Measurements from ENCODE around the gene ACACB. TPM values are rescaled to one million over a fixed set of nuclear protein-coding genes. Genes with fewer than 3 reads are reported as not detected.

Gene ACACB
- total and polyA plus RNA-seq, 7 donors, result 5.3 to 295 (median 116) TPM

DNA sequence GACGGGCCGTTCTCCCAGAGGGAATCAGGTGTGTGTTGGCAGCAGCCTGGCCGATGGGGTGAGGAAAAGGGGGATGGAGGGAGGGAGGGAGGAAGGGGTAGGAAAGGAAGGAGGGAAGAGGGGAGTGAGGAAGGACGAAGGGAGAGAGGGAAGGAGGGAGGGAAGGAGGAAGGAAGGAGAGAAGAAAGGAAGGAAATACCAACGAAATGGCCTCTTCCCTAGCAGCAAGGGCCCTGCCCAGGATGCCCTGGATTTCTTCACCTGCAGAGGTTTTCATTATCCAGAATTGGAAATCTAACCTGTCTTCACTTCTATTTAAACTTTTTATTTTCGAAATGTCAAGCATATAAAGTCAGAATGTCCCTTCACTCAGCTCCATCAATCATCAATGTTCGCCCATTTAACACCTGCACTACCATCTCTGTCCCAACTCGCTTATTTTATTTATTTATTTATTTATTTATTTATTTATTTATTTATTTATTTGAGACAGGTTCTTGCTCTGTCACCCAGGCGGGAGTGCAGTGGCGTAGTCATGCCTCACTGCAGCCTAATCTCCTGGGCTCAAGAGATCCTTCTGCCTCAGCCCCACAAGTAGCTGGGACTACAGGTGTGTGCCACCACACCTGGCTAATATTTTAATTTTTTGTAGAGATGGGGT, 70.7 kb downstream of the ACACB start:
- H3K36me3 ChIP-seq, result peaks cover 61 to 100% (median 68%) of the 10 kb centered on the region in 4 donors
- H3K4me3 ChIP-seq, result no peak overlapping the region
- TF ChIP-seq, protein P1, sequence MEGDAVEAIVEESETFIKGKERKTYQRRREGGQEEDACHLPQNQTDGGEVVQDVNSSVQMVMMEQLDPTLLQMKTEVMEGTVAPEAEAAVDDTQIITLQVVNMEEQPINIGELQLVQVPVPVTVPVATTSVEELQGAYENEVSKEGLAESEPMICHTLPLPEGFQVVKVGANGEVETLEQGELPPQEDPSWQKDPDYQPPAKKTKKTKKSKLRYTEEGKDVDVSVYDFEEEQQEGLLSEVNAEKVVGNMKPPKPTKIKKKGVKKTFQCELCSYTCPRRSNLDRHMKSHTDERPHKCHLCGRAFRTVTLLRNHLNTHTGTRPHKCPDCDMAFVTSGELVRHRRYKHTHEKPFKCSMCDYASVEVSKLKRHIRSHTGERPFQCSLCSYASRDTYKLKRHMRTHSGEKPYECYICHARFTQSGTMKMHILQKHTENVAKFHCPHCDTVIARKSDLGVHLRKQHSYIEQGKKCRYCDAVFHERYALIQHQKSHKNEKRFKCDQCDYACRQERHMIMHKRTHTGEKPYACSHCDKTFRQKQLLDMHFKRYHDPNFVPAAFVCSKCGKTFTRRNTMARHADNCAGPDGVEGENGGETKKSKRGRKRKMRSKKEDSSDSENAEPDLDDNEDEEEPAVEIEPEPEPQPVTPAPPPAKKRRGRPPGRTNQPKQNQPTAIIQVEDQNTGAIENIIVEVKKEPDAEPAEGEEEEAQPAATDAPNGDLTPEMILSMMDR (IDR thresholded peaks at IDR 0.05), result no peak
- TF ChIP-seq POLR2AphosphoS5 (IDR thresholded peaks at IDR 0.05), result no peak
- no peak for TF ChIP-seq POLR2A (IDR thresholded peaks at IDR 0.05)
- TF ChIP-seq EP300 (IDR thresholded peaks at IDR 0.05), result no peak
- intact Hi-C loops (cut with DNase I), result no loop called here
- H3K4me1 ChIP-seq, result peaks cover 0 to 5% (median 0%) of the 10 kb centered on the region in 4 donors
- H3K27me3 ChIP-seq, result no peaks in the 10 kb centered on the region
- peak; percentile 45 for DNase-seq
- H3K9me3 ChIP-seq, result no peaks in the 10 kb centered on the region
- 87 to 93% methylated on average over 10 of the region's 10 CpGs for WGBS, 2 donors
- no peak overlapping the region for H3K27ac ChIP-seq

DNA sequence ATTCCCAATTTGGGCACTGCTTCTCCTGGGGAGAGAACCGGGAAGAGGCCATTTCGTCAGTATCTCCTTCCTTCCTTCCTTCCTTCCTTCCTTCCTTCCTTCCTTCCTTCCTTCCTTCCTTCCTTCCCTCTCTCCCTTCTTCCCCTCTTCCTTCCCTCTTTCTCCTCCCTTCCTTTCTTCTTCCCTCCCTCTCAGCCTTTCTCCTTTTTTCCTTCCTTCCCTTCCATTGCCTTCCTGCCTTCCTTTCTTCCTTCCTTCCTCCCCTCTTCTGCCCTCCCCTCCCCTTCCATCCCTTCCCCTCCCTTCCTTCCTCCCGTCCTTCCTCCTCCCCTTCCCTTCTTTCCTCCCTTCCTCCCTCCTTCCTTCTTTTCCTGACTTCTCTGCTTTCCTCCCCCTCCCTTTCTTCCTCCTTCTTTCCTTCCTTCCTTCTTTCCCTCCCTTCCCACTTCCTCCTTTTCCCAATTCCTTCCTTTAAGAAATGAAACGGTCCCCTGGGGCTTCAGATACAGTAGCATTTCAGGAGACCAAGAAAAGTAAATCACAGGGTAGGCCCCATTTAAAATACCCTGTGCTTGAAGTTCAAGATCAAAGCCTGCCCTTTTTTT, 71.8 kb downstream of the ACACB start:
- H3K27ac ChIP-seq, result no peak overlapping the region
- TF ChIP-seq POLR2A (IDR thresholded peaks at IDR 0.05), result no peak
- no peak for TF ChIP-seq EP300 (IDR thresholded peaks at IDR 0.05)
- TF ChIP-seq, protein P1 (IDR thresholded peaks at IDR 0.05), result no peak
- no peak for TF ChIP-seq POLR2AphosphoS5 (IDR thresholded peaks at IDR 0.05)
- 75 to 76% methylated on average over 4 of the region's 4 CpGs for WGBS, 2 donors
- no peaks in the 10 kb centered on the region for H3K27me3 ChIP-seq
- H3K4me3 ChIP-seq, result no peak overlapping the region
- intact Hi-C loops (cut with DNase I), result no loop called here
- peaks cover 68 to 100% (median 74%) of the 10 kb centered on the region in 4 donors for H3K36me3 ChIP-seq
- DNase-seq, result no peak
- H3K4me1 ChIP-seq, result no peaks in the 10 kb centered on the region
- H3K9me3 ChIP-seq, result no peaks in the 10 kb centered on the region

DNA sequence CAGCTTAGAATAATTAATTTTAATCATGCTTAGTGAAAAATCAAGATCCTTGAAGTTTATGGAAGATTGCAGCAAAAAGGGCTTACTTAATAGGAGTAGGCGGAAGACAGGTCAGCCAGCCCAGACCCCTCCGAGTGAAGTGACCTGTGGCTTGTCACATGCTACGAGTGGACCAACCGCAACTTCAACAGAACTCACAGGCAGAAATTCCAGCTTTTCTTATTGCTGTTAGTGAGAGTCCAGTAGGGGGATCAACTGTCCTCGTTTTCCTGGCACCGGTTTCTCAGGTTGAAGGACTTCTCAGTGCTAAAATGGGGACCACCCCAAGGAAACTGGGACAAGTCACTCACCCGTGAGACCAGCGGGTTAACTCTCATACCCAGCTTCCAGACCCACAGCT, 72.9 kb downstream of the ACACB start:
- H3K36me3 ChIP-seq, result peaks cover 74 to 100% (median 83%) of the 10 kb centered on the region in 4 donors
- 94% methylated on average over 8 of the region's 8 CpGs for WGBS, 2 donors
- no peak for DNase-seq
- H3K4me3 ChIP-seq, result no peak overlapping the region
- intact Hi-C loops (cut with DNase I), result no loop called here
- H3K9me3 ChIP-seq, result no peaks in the 10 kb centered on the region
- TF ChIP-seq POLR2A (IDR thresholded peaks at IDR 0.05), result no peak
- no peak for TF ChIP-seq POLR2AphosphoS5 (IDR thresholded peaks at IDR 0.05)
- TF ChIP-seq, protein P1 (IDR thresholded peaks at IDR 0.05), result no peak
- no peak for TF ChIP-seq EP300 (IDR thresholded peaks at IDR 0.05)
- no peaks in the 10 kb centered on the region for H3K4me1 ChIP-seq
- H3K27me3 ChIP-seq, result no peaks in the 10 kb centered on the region
- H3K27ac ChIP-seq, result no peak overlapping the region

DNA sequence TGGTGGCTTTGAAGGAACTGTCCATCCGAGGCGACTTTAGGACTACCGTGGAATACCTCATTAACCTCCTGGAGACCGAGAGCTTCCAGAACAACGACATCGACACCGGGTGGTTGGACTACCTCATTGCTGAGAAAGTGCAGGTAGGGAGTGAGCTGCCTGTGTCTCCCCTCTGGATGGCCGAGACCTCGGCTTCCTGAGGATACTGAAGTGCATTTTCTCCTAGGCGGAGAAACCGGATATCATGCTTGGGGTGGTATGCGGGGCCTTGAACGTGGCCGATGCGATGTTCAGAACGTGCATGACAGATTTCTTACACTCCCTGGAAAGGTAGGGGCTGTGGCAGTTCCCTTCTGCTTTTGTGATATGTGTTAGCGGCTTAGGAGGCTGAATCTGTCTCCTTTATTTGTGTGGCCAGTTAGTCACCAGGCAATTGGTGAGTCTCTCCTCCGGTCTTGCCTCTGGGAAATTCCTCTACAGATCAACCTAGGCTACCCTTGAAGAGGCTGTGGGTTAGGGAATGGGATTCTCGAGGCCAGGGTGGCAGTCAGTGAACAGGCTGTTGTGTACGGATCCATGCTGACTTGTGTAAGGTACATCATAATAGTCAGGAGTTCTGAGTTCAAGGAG, 75.3 kb downstream of the ACACB start:
- TF ChIP-seq POLR2AphosphoS5 (IDR thresholded peaks at IDR 0.05) (no peak), POLR2A (IDR thresholded peaks at IDR 0.05) (no peak), EP300 (IDR thresholded peaks at IDR 0.05) (no peak)
- TF ChIP-seq, protein P1 (IDR thresholded peaks at IDR 0.05), result no peak
- WGBS, 2 donors, result 91 to 95% methylated on average over 20 of the region's 20 CpGs
- H3K9me3 ChIP-seq, result no peaks in the 10 kb centered on the region
- H3K27ac ChIP-seq, result peak overlapping the region in 1 of 4 donors; percentile 28
- H3K36me3 ChIP-seq, result peaks cover 75 to 100% (median 85%) of the 10 kb centered on the region in 4 donors
- H3K27me3 ChIP-seq, result no peaks in the 10 kb centered on the region
- intact Hi-C loops (cut with DNase I), result no loop called here
- peaks cover 0 to 8% (median 0%) of the 10 kb centered on the region in 4 donors for H3K4me1 ChIP-seq
- H3K4me3 ChIP-seq, result no peak overlapping the region
- no peak for DNase-seq
